A673 (cell line): ENCODE results near the gene ZBTB24. TPM values are rescaled to one million over a fixed set of nuclear protein-coding genes. Genes with fewer than 3 reads are reported as not detected.

ENCODE experiments used
- BruUV-seq: library from RNA; stranded (reverse); fragments of 400-500 nt; replicated peaks from 2 replicates; lab custom pipeline; 2021; lab: Mats Ljungman, UMichigan
- CTCF ChIA-PET: fragments of 300-600 bp; sonication (Branson Sonifier 250); formaldehyde crosslinking; loops from one replicate; lab custom pipeline; 2022; ENCODE audit warnings: antibody characterized with exemption; lab: Charles Lee
- POLR2A ChIA-PET: fragments of 300-600 bp; sonication (Branson Sonifier 250); formaldehyde crosslinking; loops from one replicate; lab custom pipeline; 2022; ENCODE audit warnings: antibody characterized with exemption; ENCODE audit not compliant: low non-redundant PET; lab: Charles Lee
- DNase-seq: peaks from one replicate; pipeline ENCODE4 v3.0.0-alpha.2; 2015; ENCODE audit warnings: low spot score
- H3K27ac ChIP-seq: fragments of 200-600 bp; sonication (generic); 2 replicates; pipeline ENCODE4 v1.5.1; 2016; ENCODE audit warnings: mixed run types, low read depth, mild to moderate bottlenecking, mixed read lengths, antibody characterized with exemption, low read length; ENCODE audit not compliant: poor library complexity, severe bottlenecking
- H3K27me3 ChIP-seq: fragments of 200-600 bp; sonication (generic); replicated peaks from 2 replicates; pipeline ENCODE4 v1.6.1; 2017; ENCODE audit warnings: mixed run types, low read depth, mild to moderate bottlenecking, mixed read lengths, antibody characterized with exemption, low read length; ENCODE audit not compliant: insufficient read depth, poor library complexity
- H3K36me3 ChIP-seq: fragments of 200-600 bp; sonication (generic); 2 replicates; pipeline ENCODE4 v1.6.1; 2016; ENCODE audit warnings: mixed run types, mild to moderate bottlenecking, mixed read lengths, antibody characterized with exemption, low read length; ENCODE audit not compliant: insufficient read depth, poor library complexity, severe bottlenecking
- H3K4me1 ChIP-seq: fragments of 200-600 bp; sonication (generic); 2 replicates; pipeline ENCODE4 v1.6.1; 2017; ENCODE audit warnings: mixed run types, mild to moderate bottlenecking, mixed read lengths, antibody characterized with exemption, low read length; ENCODE audit not compliant: insufficient read depth, poor library complexity, severe bottlenecking
- H3K4me3 ChIP-seq: fragments of 200-600 bp; sonication (generic); 2 replicates; pipeline ENCODE4 v1.5.1; 2016; ENCODE audit warnings: low read depth, mixed run types, mild to moderate bottlenecking, mixed read lengths, low read length; ENCODE audit not compliant: poor library complexity, severe bottlenecking
- H3K9me3 ChIP-seq: fragments of 200-600 bp; sonication (generic); 2 replicates; pipeline ENCODE4 v1.6.1; 2016; ENCODE audit warnings: mixed run types, low read depth, mild to moderate bottlenecking, mixed read lengths, antibody characterized with exemption, low read length; ENCODE audit not compliant: poor library complexity, severe bottlenecking
- EZH2 ChIP-seq: fragments of 200-600 bp; sonication (generic); IDR thresholded peaks from 2 replicates; pipeline ENCODE4 v1.6.1; 2017; ENCODE audit warnings: borderline replicate concordance, low read depth, mild to moderate bottlenecking, mixed read lengths, antibody characterized with exemption, low read length; ENCODE audit not compliant: poor library complexity, severe bottlenecking
- intact Hi-C: fragments of 100-400 bp; cut with micrococcal nuclease; formaldehyde crosslinking; loops from one replicate; pipeline ENCODE4 v1.10.0; 2022; ENCODE audit not compliant: unreplicated experiment
- total RNA-seq: library from RNA; stranded (reverse); gene quantifications from 2 replicates; pipeline ENCODE4 v1.2.3, GENCODE V29; 2021
- TF ChIP-seq, protein P1 (sequence below): fragments of 300-800, 200-600 bp; sonication (generic); conservative IDR thresholded peaks from 2 replicates; pipeline ENCODE4 v1.5.1; 2017; ENCODE audit warnings: low read depth, mild to moderate bottlenecking, antibody characterized with exemption, low read length, moderate library complexity, mixed read lengths

Gene ZBTB24
- total RNA-seq, 1 experiment from 2014 or later, result 15.5 TPM

- no peak for TF ChIP-seq EZH2
- TF ChIP-seq, protein P1, sequence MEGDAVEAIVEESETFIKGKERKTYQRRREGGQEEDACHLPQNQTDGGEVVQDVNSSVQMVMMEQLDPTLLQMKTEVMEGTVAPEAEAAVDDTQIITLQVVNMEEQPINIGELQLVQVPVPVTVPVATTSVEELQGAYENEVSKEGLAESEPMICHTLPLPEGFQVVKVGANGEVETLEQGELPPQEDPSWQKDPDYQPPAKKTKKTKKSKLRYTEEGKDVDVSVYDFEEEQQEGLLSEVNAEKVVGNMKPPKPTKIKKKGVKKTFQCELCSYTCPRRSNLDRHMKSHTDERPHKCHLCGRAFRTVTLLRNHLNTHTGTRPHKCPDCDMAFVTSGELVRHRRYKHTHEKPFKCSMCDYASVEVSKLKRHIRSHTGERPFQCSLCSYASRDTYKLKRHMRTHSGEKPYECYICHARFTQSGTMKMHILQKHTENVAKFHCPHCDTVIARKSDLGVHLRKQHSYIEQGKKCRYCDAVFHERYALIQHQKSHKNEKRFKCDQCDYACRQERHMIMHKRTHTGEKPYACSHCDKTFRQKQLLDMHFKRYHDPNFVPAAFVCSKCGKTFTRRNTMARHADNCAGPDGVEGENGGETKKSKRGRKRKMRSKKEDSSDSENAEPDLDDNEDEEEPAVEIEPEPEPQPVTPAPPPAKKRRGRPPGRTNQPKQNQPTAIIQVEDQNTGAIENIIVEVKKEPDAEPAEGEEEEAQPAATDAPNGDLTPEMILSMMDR, result peak; percentile 80
- BruUV-seq, result no TSS peak
- Histone ChIP-seq H3K36me3 (no peaks in the 10 kb centered on the region), H3K9me3 (peaks cover 10% of the 10 kb centered on the region), H3K4me1 (no peaks in the 10 kb centered on the region), H3K4me3 (no peak overlapping the region), H3K27me3 (no peaks in the 10 kb centered on the region), H3K27ac (no peak overlapping the region)
- ChIA-PET CTCF (interaction anchor here (0.7 to 2.6 kb wide), 3 partner anchors 16 to 512 kb away, joined by 4 to 16 read pairs (median 6); partner anchors contain the start of genes AK9 and FIG4), POLR2A (no interaction called here)
- intact Hi-C loops, result loop anchor here (1.0 to 5.0 kb wide), 4 partner anchors 164 to 864 kb away; partner anchors contain the start of genes AK9 and FIG4
- DNase-seq, result peak; percentile 83
Observed at GRCh38 chr6:109526905-109527628, 44.0 kb upstream of the ZBTB24 start.

DNA sequence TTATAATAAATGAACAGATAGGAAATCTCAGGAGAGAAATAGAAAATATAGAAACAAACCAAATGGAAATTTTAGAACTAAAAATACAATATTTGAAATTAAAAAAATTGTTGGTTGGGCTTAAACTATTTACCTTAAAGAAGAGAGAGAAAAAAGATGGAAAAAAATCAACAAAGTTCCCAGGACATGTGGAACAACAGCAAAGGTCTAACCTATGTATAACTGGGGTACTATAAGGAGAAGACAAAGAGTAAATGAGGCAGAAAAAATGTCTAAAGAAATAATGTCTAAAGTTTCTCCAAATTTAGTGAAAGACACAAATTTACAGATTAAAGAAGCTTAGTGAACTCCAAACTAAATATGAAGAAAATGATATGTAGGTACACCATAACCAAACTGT is 41.1 kb upstream of the ZBTB24 start:
- TF ChIP-seq, protein P1, result no peak
- TF ChIP-seq EZH2, result no peak
- no TSS peak for BruUV-seq
- ChIA-PET POLR2A (no interaction called here), CTCF (no interaction called here)
- Histone ChIP-seq H3K4me3 (no peak overlapping the region), H3K27me3 (no peaks in the 10 kb centered on the region), H3K4me1 (no peaks in the 10 kb centered on the region), H3K27ac (no peak overlapping the region), H3K36me3 (no peaks in the 10 kb centered on the region), H3K9me3 (peaks cover 10% of the 10 kb centered on the region)
- intact Hi-C loops, result no loop called here
- DNase-seq, result no peak

DNA sequence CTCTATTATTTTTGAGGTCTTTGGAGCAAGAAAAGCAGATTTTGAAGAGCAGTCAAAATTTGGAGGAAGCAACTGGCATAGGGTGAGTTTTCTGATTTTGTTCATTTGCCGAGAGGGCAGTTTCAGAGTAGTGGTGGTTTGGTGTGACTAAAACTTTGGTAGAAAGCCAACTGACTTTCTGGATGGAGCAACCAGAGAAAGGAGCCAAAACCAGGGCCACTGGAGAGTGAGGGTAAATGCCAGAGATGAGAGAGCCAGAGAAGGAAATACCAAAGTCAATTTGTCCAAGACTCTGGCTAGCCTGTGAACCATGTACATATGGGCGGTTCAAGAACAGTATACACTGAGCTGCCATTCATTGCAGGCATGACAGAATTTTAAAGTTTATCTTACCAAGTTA is 40.5 kb upstream of the ZBTB24 start:
- TF ChIP-seq, protein P1, result no peak
- no peak for TF ChIP-seq EZH2
- H3K4me3 ChIP-seq, result no peak overlapping the region
- ChIA-PET POLR2A (no interaction called here), CTCF (no interaction called here)
- no peak overlapping the region for H3K27ac ChIP-seq
- DNase-seq, result no peak
- H3K4me1 ChIP-seq, result no peaks in the 10 kb centered on the region
- intact Hi-C loops, result no loop called here
- H3K27me3 ChIP-seq, result no peaks in the 10 kb centered on the region
- H3K36me3 ChIP-seq, result no peaks in the 10 kb centered on the region
- H3K9me3 ChIP-seq, result peaks cover 10% of the 10 kb centered on the region
- BruUV-seq, result no TSS peak
